HepG2 (cell line): ENCODE data around the gene BMX. TPM values are rescaled to one million over a fixed set of nuclear protein-coding genes. Genes with fewer than 3 reads are reported as not detected.

Experiments used
- ATAC-seq: fragments of 200-7000 bp; cut with Tn5 transposase; 3 replicates; pipeline ENCODE4 v1.9.1; 2020; ENCODE audit warnings: mild to moderate bottlenecking, moderate library complexity
- BruUV-seq: library from RNA; stranded (reverse); fragments of 400-500 nt; replicated peaks from 2 replicates; lab custom pipeline; 2021; lab: Mats Ljungman, UMichigan
- CTCF ChIA-PET: fragments of 300-600 bp; formaldehyde crosslinking; extraction: SDS; loops from one replicate; lab custom pipeline; 2021; ENCODE audit warnings: low total read pairs, inconsistent platforms, low intra/inter-chr PET ratio; lab: Yijun Ruan, JAX
- POLR2A ChIA-PET: fragments of 350-600 bp; sonication (Branson Sonifier 250); formaldehyde crosslinking; loops from one replicate; lab custom pipeline; 2020; ENCODE audit warnings: antibody characterized with exemption, inconsistent platforms; lab: Yijun Ruan, JAX
- DNase-seq: peaks from one replicate; pipeline ENCODE4 v3.0.0-alpha.2; 2015; ENCODE audit warnings: low spot score
- FAIRE-seq: peaks from 3 replicates; lab custom pipeline; 2011; peaks lifted over from hg19 to GRCh38; lab: Jason Lieb, UNC
- H2AFZ ChIP-seq: one replicate; pipeline ENCODE4 v1.6.1; 2011; ENCODE audit warnings: low read length, inconsistent platforms
- H3K27ac ChIP-seq: fragments of 300-600 bp; 3 replicates; pipeline ENCODE4 v1.8.0; 2011; ENCODE audit warnings: mixed run types, mild to moderate bottlenecking, mixed read lengths, low read length, inconsistent platforms; ENCODE audit not compliant: insufficient read depth; ENCODE audit errors: extremely low read length
- H3K27me3 ChIP-seq, 2 experiments: fragments of 200-600 bp in 1 of 2; 2 replicates in 1 of 2; 3 replicates in 1 of 2; pipeline versions ENCODE4 v1.6.0 to v1.8.0; 2011; ENCODE audit warnings: low read length in 2 of 2, mild to moderate bottlenecking in 2 of 2, moderate library complexity in 2 of 2, inconsistent platforms in 1 of 2; ENCODE audit not compliant: insufficient read depth in 2 of 2, control insufficient read depth in 1 of 2
- H3K36me3 ChIP-seq, 2 experiments: fragments of 200-600 bp in 1 of 2; replicated peaks in 1 of 2; 2 replicates in 1 of 2; 3 replicates in 1 of 2; pipeline versions ENCODE4 v1.5.1 to v1.8.0; 2011; ENCODE audit warnings: low read length in 2 of 2, inconsistent platforms in 1 of 2; ENCODE audit not compliant: insufficient read depth in 2 of 2, control insufficient read depth in 1 of 2
- H3K4me1 ChIP-seq: 2 replicates; pipeline ENCODE4 v1.5.1; 2012; ENCODE audit warnings: low read length, inconsistent platforms; ENCODE audit not compliant: insufficient read depth
- H3K4me2 ChIP-seq: 2 replicates; pipeline ENCODE4 v1.6.0; 2011; ENCODE audit warnings: low read depth, low read length, inconsistent platforms
- H3K4me3 ChIP-seq, 3 experiments: fragments of 200-600 bp in 1 of 3; sonication (generic), shearing (Covaris generic) in 1 of 3; replicated peaks in 1 of 3; 2 replicates each; pipeline ENCODE4 v1.5.1; 2011 to 2016; ENCODE audit warnings: low read length in 3 of 3, inconsistent platforms in 2 of 3, low read depth in 2 of 3, mild to moderate bottlenecking in 2 of 3, control low read depth in 1 of 3, mixed read lengths in 1 of 3; ENCODE audit not compliant: insufficient read depth in 1 of 3
- H3K79me2 ChIP-seq: one replicate; pipeline ENCODE4 v1.6.1; 2011; ENCODE audit warnings: low read length, inconsistent platforms; ENCODE audit not compliant: insufficient read depth
- H3K9ac ChIP-seq: 2 replicates; pipeline ENCODE4 v1.6.0; 2011; ENCODE audit warnings: mild to moderate bottlenecking, low read depth, low read length, inconsistent platforms; ENCODE audit not compliant: insufficient read depth
- H3K9me3 ChIP-seq: 2 replicates; pipeline ENCODE4 v1.5.1; 2012; ENCODE audit warnings: mild to moderate bottlenecking, low read length
- H4K20me1 ChIP-seq: 2 replicates; pipeline ENCODE4 v1.6.0; 2011; ENCODE audit warnings: inconsistent platforms, mild to moderate bottlenecking, low read length, moderate library complexity; ENCODE audit not compliant: insufficient read depth
- CENPBD1 ChIP-seq: sonication (generic); formaldehyde crosslinking; IDR thresholded peaks from 2 replicates; pipeline ENCODE4 v1.8.0; 2022; ENCODE audit warnings: missing genetic modification reagents, low read depth, mild to moderate bottlenecking, borderline replicate concordance
- FOXA3 ChIP-seq: IDR thresholded peaks from 2 replicates; pipeline ENCODE4 v1.6.1; 2016; ENCODE audit warnings: missing genetic modification reagents, missing compliant biosample characterization
- FOXJ3 ChIP-seq: sonication (generic); formaldehyde crosslinking; IDR thresholded peaks from 2 replicates; pipeline ENCODE4 v1.4.0; 2020; ENCODE audit warnings: missing genetic modification reagents, mild to moderate bottlenecking, borderline replicate concordance
- NCOA1 ChIP-seq: sonication (generic); formaldehyde crosslinking; IDR thresholded peaks from 2 replicates; pipeline ENCODE4 v1.9.0; 2021; ENCODE audit warnings: missing genetic modification reagents
- NR2F1 ChIP-seq, 2 experiments: fragments of 450-650 bp in 1 of 2; formaldehyde crosslinking in 1 of 2; IDR thresholded peaks; 2 replicates each; pipeline versions ENCODE4 v1.5.0 to v1.6.1; 2016 to 2020; ENCODE audit warnings: mild to moderate bottlenecking in 1 of 2, missing compliant biosample characterization in 1 of 2, missing genetic modification reagents in 1 of 2, moderate library complexity in 1 of 2
- SAFB2 ChIP-seq: sonication (generic); formaldehyde crosslinking; IDR thresholded peaks from 2 replicates; pipeline ENCODE4 v1.5.1; 2020; ENCODE audit warnings: missing genetic modification reagents, low read depth, mild to moderate bottlenecking, borderline replicate concordance
- STAG1 ChIP-seq: sonication (generic); formaldehyde crosslinking; IDR thresholded peaks from 2 replicates; pipeline ENCODE4 v1.4.0; 2020; ENCODE audit warnings: missing genetic modification reagents
- ZBTB8A ChIP-seq: sonication (generic); formaldehyde crosslinking; IDR thresholded peaks from 2 replicates; pipeline ENCODE4 v1.4.0; 2020; ENCODE audit warnings: mild to moderate bottlenecking, low read depth, missing genetic modification reagents, borderline replicate concordance
- ZNF143 ChIP-seq: sonication (generic); formaldehyde crosslinking; IDR thresholded peaks from 2 replicates; pipeline ENCODE4 v1.4.0; 2020; ENCODE audit warnings: missing genetic modification reagents
- ZNF597 ChIP-seq: sonication (generic); formaldehyde crosslinking; IDR thresholded peaks from 2 replicates; pipeline ENCODE4 v1.5.0; 2020; ENCODE audit warnings: missing genetic modification reagents
- WGBS: methylation state at CpG from one replicate; pipeline ENCODE4 v1.1.6; 2017; ENCODE audit warnings: low lambda C conversion rate; 5-methylcytosine and 5-hydroxymethylcytosine counted together
- in situ Hi-C: cut with HindIII; loops from 2 replicates; pipeline ENCODE4 v1.10.0; 2017; ENCODE audit warnings: low pct_unique_long_range_greater_than_20kb; ENCODE audit not compliant: extremely low pct_ligation_motif_present
- intact Hi-C: fragments of 100-400 bp; cut with micrococcal nuclease; formaldehyde crosslinking; loops from one replicate; pipeline ENCODE4 v1.10.0; 2022; ENCODE audit not compliant: unreplicated experiment
- polyA plus RNA-seq, 8 experiments: library from polyadenylated mRNA; depleted of rRNA in 3 of 8; stranded (reverse) in 7 of 8; unstranded in 1 of 8; fragments of >200 nt; fragmentation: Illumina TruSeq in 4 of 8; extraction: Trizol in 4 of 8; gene quantifications; 2 replicates each; pipeline versions ENCODE4 v1.2.1 to v1.2.3, GENCODE V29; 2011 to 2016; ENCODE audit warnings: low read depth in 4 of 8, missing spikeins in 1 of 8, mixed read lengths in 1 of 8; ENCODE audit not compliant: insufficient read depth in 1 of 8
- total RNA-seq, 5 experiments: library from RNA; depleted of rRNA; stranded (reverse); fragments of >200 nt; fragmentation: Illumina TruSeq; extraction: Trizol; gene quantifications; 2 replicates each; pipeline ENCODE4 v1.2.3, GENCODE V29; 2016; ENCODE audit warnings: low read depth in 1 of 5
- TF ChIP-seq, protein P1 (sequence below): sonication (generic); formaldehyde crosslinking; IDR thresholded peaks from 2 replicates; pipeline ENCODE4 v1.4.0; 2020; ENCODE audit warnings: missing genetic modification reagents
- TF ChIP-seq, protein P2 (sequence below): sonication (generic); formaldehyde crosslinking; IDR thresholded peaks from 2 replicates; pipeline ENCODE4 v1.5.0; 2020; ENCODE audit warnings: missing genetic modification reagents
- TF ChIP-seq, protein P3 (sequence below): sonication (generic); formaldehyde crosslinking; IDR thresholded peaks from 2 replicates; pipeline ENCODE4 v1.5.0; 2020; ENCODE audit warnings: mild to moderate bottlenecking, missing genetic modification reagents, moderate library complexity

The BMX gene
- total and polyA plus RNA-seq, 2 of the 13 experiments (the other 11 are each of a cell fraction or from before 2014, with no cell fraction given) = not detected

DNA sequence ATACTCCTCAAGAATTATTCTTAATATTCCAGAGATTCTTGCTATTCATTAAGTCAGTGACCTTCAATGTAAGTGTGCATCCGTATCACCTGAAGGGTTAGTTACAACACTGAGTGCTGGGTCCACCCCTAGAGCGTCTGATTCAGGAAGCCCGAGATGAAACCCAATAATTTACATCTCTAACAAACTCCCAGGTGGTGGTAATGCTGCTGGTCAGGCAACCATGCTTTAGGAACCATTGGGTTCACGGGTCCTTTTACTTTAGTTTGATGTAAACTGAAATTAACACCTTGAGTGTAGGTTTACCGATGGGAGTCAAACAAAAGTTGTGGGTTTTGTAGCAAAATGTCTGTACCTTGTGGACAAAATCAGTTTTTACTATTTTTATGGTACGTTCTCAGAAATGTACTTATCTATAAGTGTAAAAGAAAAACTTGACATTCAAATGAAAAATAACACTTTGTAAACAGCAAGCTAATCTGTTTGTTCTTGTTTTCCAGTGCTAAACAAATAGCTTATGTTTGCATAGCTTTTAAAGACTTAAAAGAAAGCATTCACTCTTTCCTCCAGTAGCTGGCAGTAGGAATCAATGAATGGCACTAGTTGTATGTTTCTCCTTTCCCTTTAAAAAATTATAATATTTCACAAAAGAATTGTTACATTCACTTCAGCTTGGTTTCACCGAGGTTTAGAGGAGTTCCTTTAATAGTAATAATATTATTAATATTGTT is 67.4 kb downstream of the BMX start:
- Histone ChIP-seq H4K20me1 (no peaks in the 10 kb centered on the region), H3K79me2 (no peaks in the 10 kb centered on the region), H3K27me3 (no peaks in the 10 kb centered on the region), H3K9me3 (no peaks in the 10 kb centered on the region), H3K4me2 (peak overlapping the region; percentile 32; the same call in 1 of the 2 replicates), H3K4me1 (peaks cover 18% of the 10 kb centered on the region), H2AFZ (no peak overlapping the region), H3K4me3 (no peak overlapping the region), H3K27ac (no peak overlapping the region), H3K36me3 (no peaks in the 10 kb centered on the region), H3K9ac (no peak overlapping the region)
- intact Hi-C loops (loop anchor here (5.0 kb wide), 1 partner anchor 79 kb away; no protein-coding TSS in a partner anchor), in situ Hi-C loops (loop anchor here (10.0 kb wide), 2 partner anchors 63 to 223 kb away; partner anchors contain the start of gene BMX)
- ChIA-PET CTCF (no interaction called here), POLR2A (no interaction called here)
- FAIRE-seq (no peak), ATAC-seq (peak; percentile 47; the same call in 2 of the 3 replicates), DNase-seq (peak; percentile 23)
- BruUV-seq = no TSS peak
- 3% methylated on average over 5 of the region's 7 CpGs for WGBS
- TF ChIP-seq FOXA3 (CRISPR knock-in tag) (peak; percentile 35; the same call in 1 of the 2 replicates), SAFB2 (CRISPR knock-in tag) (no peak), FOXJ3 (CRISPR knock-in tag) (no peak), ZNF143 (no peak), ZNF597 (CRISPR knock-in tag) (no peak), CENPBD1 (no peak), ZBTB8A (CRISPR knock-in tag) (no peak), NR2F1 (CRISPR knock-in tag; IDR thresholded peaks at IDR 0.05) (0 out of 4 replicates have a peak, but pooled peaks of 1 of the 2 experiments have one; percentile 23), NCOA1 (CRISPR knock-in tag) (no peak), STAG1 (CRISPR knock-in tag) (peak; percentile 56)
- TF ChIP-seq, protein P1, sequence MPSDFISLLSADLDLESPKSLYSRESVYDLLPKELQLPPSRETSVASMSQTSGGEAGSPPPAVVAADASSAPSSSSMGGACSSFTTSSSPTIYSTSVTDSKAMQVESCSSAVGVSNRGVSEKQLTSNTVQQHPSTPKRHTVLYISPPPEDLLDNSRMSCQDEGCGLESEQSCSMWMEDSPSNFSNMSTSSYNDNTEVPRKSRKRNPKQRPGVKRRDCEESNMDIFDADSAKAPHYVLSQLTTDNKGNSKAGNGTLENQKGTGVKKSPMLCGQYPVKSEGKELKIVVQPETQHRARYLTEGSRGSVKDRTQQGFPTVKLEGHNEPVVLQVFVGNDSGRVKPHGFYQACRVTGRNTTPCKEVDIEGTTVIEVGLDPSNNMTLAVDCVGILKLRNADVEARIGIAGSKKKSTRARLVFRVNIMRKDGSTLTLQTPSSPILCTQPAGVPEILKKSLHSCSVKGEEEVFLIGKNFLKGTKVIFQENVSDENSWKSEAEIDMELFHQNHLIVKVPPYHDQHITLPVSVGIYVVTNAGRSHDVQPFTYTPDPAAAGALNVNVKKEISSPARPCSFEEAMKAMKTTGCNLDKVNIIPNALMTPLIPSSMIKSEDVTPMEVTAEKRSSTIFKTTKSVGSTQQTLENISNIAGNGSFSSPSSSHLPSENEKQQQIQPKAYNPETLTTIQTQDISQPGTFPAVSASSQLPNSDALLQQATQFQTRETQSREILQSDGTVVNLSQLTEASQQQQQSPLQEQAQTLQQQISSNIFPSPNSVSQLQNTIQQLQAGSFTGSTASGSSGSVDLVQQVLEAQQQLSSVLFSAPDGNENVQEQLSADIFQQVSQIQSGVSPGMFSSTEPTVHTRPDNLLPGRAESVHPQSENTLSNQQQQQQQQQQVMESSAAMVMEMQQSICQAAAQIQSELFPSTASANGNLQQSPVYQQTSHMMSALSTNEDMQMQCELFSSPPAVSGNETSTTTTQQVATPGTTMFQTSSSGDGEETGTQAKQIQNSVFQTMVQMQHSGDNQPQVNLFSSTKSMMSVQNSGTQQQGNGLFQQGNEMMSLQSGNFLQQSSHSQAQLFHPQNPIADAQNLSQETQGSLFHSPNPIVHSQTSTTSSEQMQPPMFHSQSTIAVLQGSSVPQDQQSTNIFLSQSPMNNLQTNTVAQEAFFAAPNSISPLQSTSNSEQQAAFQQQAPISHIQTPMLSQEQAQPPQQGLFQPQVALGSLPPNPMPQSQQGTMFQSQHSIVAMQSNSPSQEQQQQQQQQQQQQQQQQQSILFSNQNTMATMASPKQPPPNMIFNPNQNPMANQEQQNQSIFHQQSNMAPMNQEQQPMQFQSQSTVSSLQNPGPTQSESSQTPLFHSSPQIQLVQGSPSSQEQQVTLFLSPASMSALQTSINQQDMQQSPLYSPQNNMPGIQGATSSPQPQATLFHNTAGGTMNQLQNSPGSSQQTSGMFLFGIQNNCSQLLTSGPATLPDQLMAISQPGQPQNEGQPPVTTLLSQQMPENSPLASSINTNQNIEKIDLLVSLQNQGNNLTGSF (CRISPR knock-in tag) = no peak
- TF ChIP-seq, protein P2, sequence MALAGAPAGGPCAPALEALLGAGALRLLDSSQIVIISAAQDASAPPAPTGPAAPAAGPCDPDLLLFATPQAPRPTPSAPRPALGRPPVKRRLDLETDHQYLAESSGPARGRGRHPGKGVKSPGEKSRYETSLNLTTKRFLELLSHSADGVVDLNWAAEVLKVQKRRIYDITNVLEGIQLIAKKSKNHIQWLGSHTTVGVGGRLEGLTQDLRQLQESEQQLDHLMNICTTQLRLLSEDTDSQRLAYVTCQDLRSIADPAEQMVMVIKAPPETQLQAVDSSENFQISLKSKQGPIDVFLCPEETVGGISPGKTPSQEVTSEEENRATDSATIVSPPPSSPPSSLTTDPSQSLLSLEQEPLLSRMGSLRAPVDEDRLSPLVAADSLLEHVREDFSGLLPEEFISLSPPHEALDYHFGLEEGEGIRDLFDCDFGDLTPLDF (CRISPR knock-in tag) = no peak
- TF ChIP-seq, protein P3, sequence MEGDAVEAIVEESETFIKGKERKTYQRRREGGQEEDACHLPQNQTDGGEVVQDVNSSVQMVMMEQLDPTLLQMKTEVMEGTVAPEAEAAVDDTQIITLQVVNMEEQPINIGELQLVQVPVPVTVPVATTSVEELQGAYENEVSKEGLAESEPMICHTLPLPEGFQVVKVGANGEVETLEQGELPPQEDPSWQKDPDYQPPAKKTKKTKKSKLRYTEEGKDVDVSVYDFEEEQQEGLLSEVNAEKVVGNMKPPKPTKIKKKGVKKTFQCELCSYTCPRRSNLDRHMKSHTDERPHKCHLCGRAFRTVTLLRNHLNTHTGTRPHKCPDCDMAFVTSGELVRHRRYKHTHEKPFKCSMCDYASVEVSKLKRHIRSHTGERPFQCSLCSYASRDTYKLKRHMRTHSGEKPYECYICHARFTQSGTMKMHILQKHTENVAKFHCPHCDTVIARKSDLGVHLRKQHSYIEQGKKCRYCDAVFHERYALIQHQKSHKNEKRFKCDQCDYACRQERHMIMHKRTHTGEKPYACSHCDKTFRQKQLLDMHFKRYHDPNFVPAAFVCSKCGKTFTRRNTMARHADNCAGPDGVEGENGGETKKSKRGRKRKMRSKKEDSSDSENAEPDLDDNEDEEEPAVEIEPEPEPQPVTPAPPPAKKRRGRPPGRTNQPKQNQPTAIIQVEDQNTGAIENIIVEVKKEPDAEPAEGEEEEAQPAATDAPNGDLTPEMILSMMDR = peak; percentile 46
